Subcutaneous adipose tissue (tissue), 4 donors: Measurements from ENCODE around the gene AKT2. TPM values are rescaled to one million over a fixed set of nuclear protein-coding genes. Genes with fewer than 3 reads are reported as not detected.

ENCODE experiments used
- total RNA-seq, 4 donors: library from RNA; depleted of rRNA; stranded (reverse); fragments of >200 nt; gene quantifications; one replicate each; pipeline ENCODE4 v1.1.0, GENCODE V29; 2016
- TF ChIP-seq, protein P1 (sequence below): fragments of 450-650 bp; IDR thresholded peaks from one replicate; pipeline ENCODE4 v1.5.1; 2016; ENCODE audit warnings: low read depth, mild to moderate bottlenecking, control low read depth, antibody characterized with exemption, moderate library complexity

Gene AKT2
- total RNA-seq, 4 donors from 2014 or later, result 81.7 to 175 (median 93.9) TPM

DNA sequence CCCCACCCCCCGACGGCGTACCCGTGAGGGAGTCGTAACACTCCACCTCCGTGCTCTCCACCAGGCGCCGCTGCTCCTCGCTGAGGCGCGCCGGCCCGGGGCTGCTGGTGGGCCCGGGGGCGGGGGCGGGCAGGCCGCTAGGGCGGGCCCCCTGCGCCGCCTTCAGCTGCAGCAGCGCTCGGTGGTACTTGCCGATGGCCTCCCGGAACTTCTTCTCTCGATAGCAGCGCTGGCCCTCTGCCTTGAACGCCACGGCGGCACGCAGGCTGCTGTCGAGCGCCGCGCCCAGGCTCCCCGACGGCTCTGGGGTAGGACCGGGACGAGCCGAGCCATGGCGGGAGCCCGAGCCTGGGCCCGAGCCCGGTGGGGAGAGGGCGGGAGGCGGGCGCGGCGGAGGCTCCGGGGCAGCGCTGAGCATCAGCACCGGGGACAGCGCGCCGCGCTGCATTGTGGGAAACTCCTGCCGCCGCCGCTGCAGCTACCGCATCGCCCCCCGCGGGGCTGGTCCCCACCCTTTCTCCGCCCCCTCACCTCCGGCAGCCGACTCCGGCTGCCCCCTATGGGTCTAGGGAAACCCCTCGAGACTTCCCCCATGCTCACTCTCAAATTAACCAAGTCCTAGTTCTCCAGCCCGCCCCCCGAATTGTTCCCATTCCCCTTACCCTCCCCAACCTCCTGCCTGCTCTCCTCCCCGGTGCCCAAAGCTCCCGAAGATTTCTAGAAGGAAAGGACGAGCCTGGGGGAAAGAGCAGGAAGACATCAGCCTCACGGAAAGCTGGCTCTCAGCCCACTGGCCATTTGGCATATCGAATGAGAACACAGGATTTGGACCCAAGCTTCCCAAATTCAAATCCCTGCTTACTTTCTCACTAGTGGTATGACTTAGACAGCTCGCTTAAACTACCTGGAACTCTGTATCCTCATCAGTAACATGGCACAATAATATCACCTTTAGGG is 66.9 kb downstream of the AKT2 start, which contains the start of gene TTC9B:
TSS of gene TTC9B (minus strand) at position 451 of the 957 bp plus-strand sequence. CDS start at position 448, 3 bp downstream.
- TF ChIP-seq, protein P1, sequence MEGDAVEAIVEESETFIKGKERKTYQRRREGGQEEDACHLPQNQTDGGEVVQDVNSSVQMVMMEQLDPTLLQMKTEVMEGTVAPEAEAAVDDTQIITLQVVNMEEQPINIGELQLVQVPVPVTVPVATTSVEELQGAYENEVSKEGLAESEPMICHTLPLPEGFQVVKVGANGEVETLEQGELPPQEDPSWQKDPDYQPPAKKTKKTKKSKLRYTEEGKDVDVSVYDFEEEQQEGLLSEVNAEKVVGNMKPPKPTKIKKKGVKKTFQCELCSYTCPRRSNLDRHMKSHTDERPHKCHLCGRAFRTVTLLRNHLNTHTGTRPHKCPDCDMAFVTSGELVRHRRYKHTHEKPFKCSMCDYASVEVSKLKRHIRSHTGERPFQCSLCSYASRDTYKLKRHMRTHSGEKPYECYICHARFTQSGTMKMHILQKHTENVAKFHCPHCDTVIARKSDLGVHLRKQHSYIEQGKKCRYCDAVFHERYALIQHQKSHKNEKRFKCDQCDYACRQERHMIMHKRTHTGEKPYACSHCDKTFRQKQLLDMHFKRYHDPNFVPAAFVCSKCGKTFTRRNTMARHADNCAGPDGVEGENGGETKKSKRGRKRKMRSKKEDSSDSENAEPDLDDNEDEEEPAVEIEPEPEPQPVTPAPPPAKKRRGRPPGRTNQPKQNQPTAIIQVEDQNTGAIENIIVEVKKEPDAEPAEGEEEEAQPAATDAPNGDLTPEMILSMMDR, result no peak

DNA sequence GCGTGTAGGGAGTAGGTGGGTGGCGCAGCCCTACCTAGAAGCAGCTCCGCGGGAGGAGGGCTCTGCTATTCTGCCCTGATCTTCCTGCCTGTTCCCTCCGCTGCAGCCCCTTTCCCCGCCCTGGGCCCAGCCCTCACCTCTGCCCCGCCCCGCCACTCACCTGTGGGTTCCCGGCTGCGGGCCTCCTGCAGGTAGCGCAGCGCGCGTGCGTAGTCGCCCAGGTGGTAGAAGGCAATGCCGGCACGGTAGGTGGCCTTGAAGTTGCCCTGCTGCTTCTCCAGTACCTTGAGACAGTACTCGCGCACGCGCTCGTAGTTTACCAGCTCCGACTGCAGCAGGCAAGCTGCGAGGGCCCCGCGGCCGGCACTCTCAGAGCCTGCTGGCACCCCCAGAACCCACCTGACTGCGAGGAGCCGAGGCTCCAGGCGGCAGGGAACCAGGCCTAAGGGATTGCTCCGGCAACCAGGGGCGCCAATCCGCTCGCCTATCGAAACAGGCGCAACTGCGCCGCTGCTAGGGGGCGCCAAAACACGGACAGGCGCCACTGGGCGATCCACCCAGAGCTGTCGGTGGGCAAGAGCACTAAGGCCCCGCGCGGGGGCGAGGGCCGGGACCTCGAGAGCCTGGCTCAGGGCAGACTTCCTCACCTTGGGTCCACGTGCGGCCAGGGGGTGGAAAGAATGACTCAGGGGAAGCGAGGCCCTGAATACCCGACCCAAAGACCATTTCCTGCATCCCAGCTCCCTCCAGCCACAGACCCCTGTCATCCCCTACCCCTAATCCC is 67.9 kb downstream of the AKT2 start:
- TF ChIP-seq, protein P1, result no peak

DNA sequence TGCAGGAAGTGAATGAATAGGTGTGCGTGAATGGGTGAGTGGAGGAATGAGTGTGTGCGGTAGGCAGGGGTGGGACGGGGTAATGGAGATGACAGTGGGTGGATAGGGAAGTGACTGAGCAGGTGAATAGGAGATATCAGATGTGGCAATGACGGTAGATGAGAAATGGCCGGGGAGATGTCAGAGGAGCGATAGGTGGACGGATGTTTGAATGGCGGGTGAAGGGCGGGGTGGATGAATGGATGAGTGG is 68.4 kb downstream of the AKT2 start:
- TF ChIP-seq, protein P1, result no peak

DNA sequence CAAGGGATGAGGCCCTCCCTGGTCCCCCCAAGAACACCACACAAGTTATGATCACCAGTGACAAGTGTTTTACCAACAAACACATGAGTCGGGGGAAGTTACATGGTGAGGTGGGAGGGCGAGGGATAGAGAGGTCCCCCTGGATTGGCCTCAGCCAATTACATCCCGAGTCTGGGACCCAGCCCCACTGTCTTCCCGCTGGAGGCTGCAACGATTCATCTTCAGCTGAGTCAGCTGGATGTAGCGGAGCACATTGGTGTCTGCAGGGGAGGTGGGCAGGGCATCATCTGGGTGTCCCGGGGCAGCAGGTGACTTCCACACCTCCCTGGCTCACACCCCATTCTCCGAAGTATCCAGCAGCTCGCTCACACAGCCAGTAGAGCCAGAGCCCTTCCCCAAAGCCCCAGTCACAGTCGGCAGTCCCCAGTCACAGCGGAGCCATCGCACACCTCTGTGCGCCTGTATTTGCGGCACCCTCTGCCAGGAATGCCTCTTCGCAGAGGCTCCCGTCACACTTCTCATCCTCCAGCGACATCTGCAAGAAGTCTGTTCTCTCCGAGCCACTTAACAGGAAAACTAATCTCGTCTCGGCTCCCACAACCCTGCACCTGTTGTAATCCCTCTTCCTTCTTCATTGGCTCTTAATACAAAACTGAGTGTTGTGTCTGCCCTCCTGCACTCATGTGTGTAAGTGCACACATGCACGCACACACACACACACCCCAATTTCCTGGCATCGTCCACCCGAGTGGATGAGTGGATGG is 69.0 kb downstream of the AKT2 start:
- TF ChIP-seq, protein P1, result no peak

DNA sequence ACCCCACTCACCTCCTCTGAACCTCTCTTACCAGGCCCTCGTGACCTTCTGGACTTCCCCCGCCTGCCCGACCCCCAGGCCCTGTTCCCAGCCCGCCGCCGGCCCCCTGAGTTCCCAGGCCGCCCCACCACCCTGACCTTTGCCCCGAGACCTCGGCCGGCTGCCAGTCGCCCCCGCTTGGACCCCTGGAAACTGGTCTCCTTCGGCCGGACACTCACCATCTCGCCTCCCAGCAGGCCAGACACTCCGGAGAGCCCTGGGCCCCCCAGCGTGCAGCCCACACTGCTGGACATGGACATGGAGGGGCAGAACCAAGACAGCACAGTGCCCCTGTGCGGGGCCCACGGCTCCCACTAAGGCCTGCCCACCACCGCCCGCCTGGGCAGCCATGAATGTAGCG is 70.2 kb downstream of the AKT2 start:
- TF ChIP-seq, protein P1, result no peak

DNA sequence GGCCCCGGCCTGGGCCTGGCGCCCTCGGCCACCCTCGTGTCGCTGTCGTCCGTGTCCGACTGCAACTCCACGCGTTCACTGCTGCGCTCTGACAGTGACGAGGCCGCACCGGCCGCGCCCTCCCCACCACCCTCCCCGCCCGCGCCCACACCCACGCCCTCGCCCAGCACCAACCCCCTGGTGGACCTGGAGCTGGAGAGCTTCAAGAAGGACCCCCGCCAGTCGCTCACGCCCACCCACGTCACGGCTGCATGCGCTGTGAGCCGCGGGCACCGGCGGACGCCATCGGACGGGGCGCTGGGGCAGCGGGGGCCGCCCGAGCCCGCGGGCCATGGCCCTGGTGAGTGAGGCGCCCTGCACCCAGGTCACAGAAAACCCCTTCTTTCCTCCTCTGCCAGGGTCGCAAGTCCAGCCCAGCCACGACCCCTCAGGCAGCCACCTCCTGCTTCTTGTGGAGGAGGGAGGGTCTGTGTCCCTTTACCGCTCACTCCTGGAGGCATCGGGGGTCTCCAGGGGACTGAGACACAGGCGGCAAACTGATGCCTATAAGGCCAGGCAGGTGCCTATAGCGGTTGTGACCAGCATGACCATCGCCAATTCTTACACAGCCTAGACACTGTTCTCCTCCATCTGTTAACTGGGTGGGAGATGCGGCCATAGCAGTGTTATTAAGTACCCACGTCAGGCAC is 71.1 kb downstream of the AKT2 start:
- TF ChIP-seq, protein P1, result no peak
